ENCODE measurements around the gene EIF4A2.
A peak's percentile ranks its signal among the peaks of the same experiment; 100 is the strongest.

EIF4A2 gene

GRCh38 chr3:186783058-186783730, at the start of gene EIF4A2:
EIF4A2 (plus strand) TSS chr3:186783577; CDS start chr3:186783611, 34 bp downstream.
- H3K4me3 ChIP-seq (ENCODE audit: low read depth, low read length), result peak within 1 kb of the TSS; percentile 96
- DNase-seq (ENCODE audit: low read depth), result peak; percentile 63
- TF ChIP-seq CTCF (IDR thresholded peaks at IDR 0.05; ENCODE audit: control insufficient read depth, extremely low read depth, insufficient read depth), result no peak

DNA sequence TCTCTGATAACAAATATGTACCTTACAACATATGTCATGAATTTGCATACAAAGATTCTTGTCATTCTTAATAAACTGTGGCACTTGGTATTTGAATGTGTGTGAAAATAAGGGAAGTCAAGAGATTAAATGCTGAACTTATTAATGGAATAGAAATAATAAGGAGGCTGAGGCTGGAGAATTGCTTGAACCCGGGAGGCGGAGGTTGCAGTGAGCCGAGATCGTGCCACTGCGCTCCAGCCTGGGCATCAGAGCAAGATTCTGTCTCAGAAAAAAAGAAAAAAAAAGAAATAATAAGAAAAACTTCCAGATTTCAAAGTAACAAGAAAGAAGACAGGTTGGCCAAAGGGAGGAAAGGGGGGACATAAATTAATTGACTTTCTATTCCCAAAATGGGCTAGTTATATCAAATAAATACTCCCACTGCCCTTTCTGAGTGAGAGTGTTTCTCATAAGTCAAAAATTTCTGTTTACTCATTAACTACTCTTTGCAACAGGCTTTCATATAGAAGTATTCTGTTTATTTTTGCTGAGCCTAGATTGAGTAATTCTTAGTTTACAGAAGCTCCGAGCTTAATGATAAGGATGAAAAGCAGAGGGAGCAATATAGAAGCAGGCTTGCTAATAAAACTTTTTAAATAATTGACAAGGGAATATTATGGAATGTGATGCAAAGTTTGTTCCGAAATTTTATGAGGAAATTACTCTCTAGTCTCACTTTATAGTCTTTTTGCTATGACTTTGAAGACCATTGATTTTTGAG, 40.6 kb upstream of the EIF4A2 start:
- DNase-seq (ENCODE audit: low read depth), result peak; percentile 10
- H3K4me3 ChIP-seq (ENCODE audit: low read depth, low read length), result no peak overlapping the region
- TF ChIP-seq CTCF (IDR thresholded peaks at IDR 0.05; ENCODE audit: control insufficient read depth, extremely low read depth, insufficient read depth), result no peak

GRCh38 chr3:186743666-186744065, 39.7 kb upstream of the EIF4A2 start:
- no peak for TF ChIP-seq CTCF (IDR thresholded peaks at IDR 0.05; ENCODE audit: control insufficient read depth, extremely low read depth, insufficient read depth)
- H3K4me3 ChIP-seq (ENCODE audit: low read depth, low read length), result no peak overlapping the region
- DNase-seq (ENCODE audit: low read depth), result peak; percentile 37

DNA sequence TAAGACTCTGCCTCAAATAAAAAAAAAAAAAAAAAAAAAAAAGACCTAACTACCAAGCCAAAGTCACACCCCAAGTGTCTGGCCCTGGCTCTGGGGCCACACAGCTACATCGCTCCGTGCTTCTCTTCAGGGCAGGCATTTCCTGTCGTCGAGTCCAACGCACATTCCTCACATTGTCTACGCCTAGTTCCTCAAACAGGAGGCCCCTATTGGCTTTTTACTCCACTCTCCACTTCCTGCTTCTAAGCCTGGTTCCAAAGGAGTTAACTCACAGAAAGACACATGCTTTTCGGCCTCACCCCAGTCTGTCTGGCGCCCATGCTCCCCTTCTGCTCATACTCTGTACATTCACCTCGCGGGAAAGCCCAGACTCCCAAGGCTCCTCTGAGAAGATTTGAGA, 37.4 kb upstream of the EIF4A2 start:
- H3K4me3 ChIP-seq (ENCODE audit: low read depth, low read length), result no peak overlapping the region
- TF ChIP-seq CTCF (IDR thresholded peaks at IDR 0.05; ENCODE audit: control insufficient read depth, extremely low read depth, insufficient read depth), result no peak
- DNase-seq (ENCODE audit: low read depth), result no peak

DNA sequence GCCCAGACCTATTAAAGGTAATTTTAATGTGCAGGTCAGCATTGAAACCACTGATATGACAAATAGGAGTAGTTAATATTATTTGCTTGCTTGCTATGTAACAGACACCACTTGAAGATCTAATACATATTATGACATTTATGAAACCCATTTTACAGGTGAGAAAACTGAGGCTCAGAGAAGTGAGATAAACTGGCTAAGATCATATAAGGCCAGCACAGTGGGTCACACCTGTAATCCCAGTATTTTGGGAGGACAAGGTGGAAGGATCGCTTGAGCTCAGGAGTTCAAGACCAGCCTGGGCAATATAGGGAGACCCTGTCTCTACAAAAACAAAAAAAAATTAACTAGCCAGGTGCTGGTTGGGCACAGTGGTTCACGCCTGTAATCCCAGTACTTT, 33.1 kb upstream of the EIF4A2 start:
- H3K4me3 ChIP-seq (ENCODE audit: low read depth, low read length), result no peak overlapping the region
- DNase-seq (ENCODE audit: low read depth), result no peak
- TF ChIP-seq CTCF (IDR thresholded peaks at IDR 0.05; ENCODE audit: control insufficient read depth, extremely low read depth, insufficient read depth), result no peak

- TF ChIP-seq CTCF (IDR thresholded peaks at IDR 0.05; ENCODE audit: control insufficient read depth, extremely low read depth, insufficient read depth), result no peak
- DNase-seq (ENCODE audit: low read depth), result no peak
- no peak overlapping the region for H3K4me3 ChIP-seq (ENCODE audit: low read depth, low read length)
Observed at GRCh38 chr3:186751480-186751879, 31.9 kb upstream of the EIF4A2 start.
